ENCODE results near the gene CFAP97D1.

- TF ChIP-seq CTCF (IDR thresholded peaks at IDR 0.05; ENCODE audit: insufficient read depth, low read length) = no peak
- no peak for TF ChIP-seq POLR2AphosphoS5 (IDR thresholded peaks at IDR 0.05; ENCODE audit: low read depth)
- TF ChIP-seq REST (IDR thresholded peaks at IDR 0.05; ENCODE audit: insufficient replicate concordance, low read depth) = no peak
Measured at GRCh38 chr17:43789482-43789881, 9.2 kb downstream of the CFAP97D1 start.

All from HL-60 (cell line).